Suppressor macrophage (primary cell): ENCODE measurements around the gene HLA-DQA2.
"Not testable (repeated sequence)": the region's sequence is repeated elsewhere in the genome, so short reads cannot be mapped to it uniquely, and the experiment has no call there.

ENCODE experiments used
- DNase-seq, 4 experiments: peaks; one replicate each; pipeline ENCODE4 v3.0.0-alpha.2; 2020 to 2022
- total RNA-seq, 17 experiments: gene quantifications; one replicate each; lab custom pipeline; 2026; ENCODE audit warnings: mixed read lengths in 6 of 17, inconsistent platforms in 3 of 17; lab: John Stamatoyannopoulos, UW

Gene HLA-DQA2
- total RNA-seq = 0 to 2.2 (median 0.98) reads per million in 17 experiments

- no peak for DNase-seq
Measured at GRCh38 chr6:32741031-32741960, at the start of gene HLA-DQA2. TSS of gene HLA-DQA2 (plus strand) at chr6:32741391. CDS start at chr6:32741444, 53 bp downstream.

GRCh38 chr6:32692019-32692418 is 49.2 kb upstream of the HLA-DQA2 start:
- peak in 2 of 4 experiments; percentile 72 to 74 for DNase-seq

GRCh38 chr6:32697031-32697430 is 44.2 kb upstream of the HLA-DQA2 start:
- peak in 3 of 4 experiments; percentile 18 to 52 (median 33) for DNase-seq

- peak; percentile 51 to 81 (median 64) for DNase-seq
Measured at GRCh38 chr6:32700391-32701040, 40.7 kb upstream of the HLA-DQA2 start.

GRCh38 chr6:32703347-32703746 is 37.8 kb upstream of the HLA-DQA2 start:
- no peak for DNase-seq

GRCh38 chr6:32705164-32705563 is 36.0 kb upstream of the HLA-DQA2 start:
- DNase-seq = not testable (repeated sequence)

GRCh38 chr6:32709625-32710024 is 31.6 kb upstream of the HLA-DQA2 start:
- DNase-seq = no peak

GRCh38 chr6:32713241-32713640 is 27.9 kb upstream of the HLA-DQA2 start:
- peak in 3 of 4 experiments; percentile 12 to 40 (median 12) for DNase-seq

GRCh38 chr6:32716396-32716795 is 24.8 kb upstream of the HLA-DQA2 start:
- no peak for DNase-seq

- DNase-seq = peak; percentile 36 to 71 (median 50)
Measured at GRCh38 chr6:32718879-32719278, 22.3 kb upstream of the HLA-DQA2 start.

GRCh38 chr6:32738126-32738525 is 3.1 kb upstream of the HLA-DQA2 start:
- DNase-seq = peak in 1 of 4 experiments; percentile 12

GRCh38 chr6:32742374-32742773 is 1.2 kb downstream of the HLA-DQA2 start:
- DNase-seq = peak in 1 of 4 experiments; percentile 10

GRCh38 chr6:32744776-32745175 is 3.6 kb downstream of the HLA-DQA2 start:
- DNase-seq = no peak

GRCh38 chr6:32745649-32746048 is 4.5 kb downstream of the HLA-DQA2 start:
- peak in 1 of 4 experiments; percentile 43 for DNase-seq

GRCh38 chr6:32752580-32752979 is 11.4 kb downstream of the HLA-DQA2 start:
- no peak for DNase-seq

- DNase-seq = no peak
Measured at GRCh38 chr6:32759669-32760068, 18.5 kb downstream of the HLA-DQA2 start.

GRCh38 chr6:32761072-32761471 is 19.9 kb downstream of the HLA-DQA2 start:
- peak in 1 of 4 experiments; percentile 39 for DNase-seq

- peak in 1 of 4 experiments; percentile 6 for DNase-seq
Measured at GRCh38 chr6:32761548-32761947, 20.4 kb downstream of the HLA-DQA2 start.

- peak in 1 of 4 experiments; percentile 19 for DNase-seq
Measured at GRCh38 chr6:32763421-32763820, 22.2 kb downstream of the HLA-DQA2 start, which contains the start of gene HLA-DQB2. TSS of gene HLA-DQB2 (minus strand) at chr6:32763532. CDS start at chr6:32763470, 62 bp downstream.

- DNase-seq = peak in 3 of 4 experiments; percentile 23 to 41 (median 32)
Measured at GRCh38 chr6:32764048-32764447, 22.9 kb downstream of the HLA-DQA2 start.

- DNase-seq = no peak
Measured at GRCh38 chr6:32772656-32773055, 31.5 kb downstream of the HLA-DQA2 start.

- DNase-seq = peak in 3 of 4 experiments; percentile 11 to 44 (median 30)
Measured at GRCh38 chr6:32774426-32774825, 33.2 kb downstream of the HLA-DQA2 start.

- DNase-seq = no peak
Measured at GRCh38 chr6:32775071-32775470, 33.9 kb downstream of the HLA-DQA2 start.
